K562 (cell line): ENCODE results near the gene KLF2. TPM values are rescaled to one million over a fixed set of nuclear protein-coding genes. Genes with fewer than 3 reads are reported as not detected.

Experiments
- ARID1B ChIP-seq: fragments of 450-650 bp; IDR thresholded peaks from 2 replicates; pipeline ENCODE4 v1.6.1; 2016; ENCODE audit warnings: antibody characterized with exemption, mild to moderate bottlenecking, inconsistent platforms
- CBFA2T3 ChIP-seq: fragments of 450-650 bp; IDR thresholded peaks from 2 replicates; pipeline ENCODE4 v1.6.1; 2017
- CBX3 ChIP-seq, 2 experiments: IDR thresholded peaks; 1 replicate in 1 of 2; 2 replicates in 1 of 2; pipeline ENCODE4 v1.6.1; 2012; ENCODE audit warnings: inconsistent platforms in 2 of 2, low read length in 2 of 2, borderline replicate concordance in 1 of 2, control low read depth in 1 of 2
- ELK3 ChIP-seq: fragments of 450-650 bp; formaldehyde crosslinking; IDR thresholded peaks from 2 replicates; pipeline ENCODE4 v1.4.0; 2020; ENCODE audit warnings: mild to moderate bottlenecking
- ETV1 ChIP-seq: fragments of 450-650 bp; conservative IDR thresholded peaks from 2 replicates; pipeline ENCODE4 v1.6.1; 2016; ENCODE audit warnings: missing genetic modification characterization, control low read depth, low read depth, missing compliant biosample characterization
- ETV5 ChIP-seq: sonication (generic); formaldehyde crosslinking; IDR thresholded peaks from 2 replicates; pipeline ENCODE4 v1.4.0; 2020; ENCODE audit warnings: low read depth, mild to moderate bottlenecking, missing genetic modification reagents
- HCFC1 ChIP-seq: IDR thresholded peaks from 2 replicates; pipeline ENCODE4 v1.6.1; 2012; ENCODE audit warnings: low read depth, low read length, improper control_type of control experiment
- KHSRP ChIP-seq: fragments of 450-650 bp; IDR thresholded peaks from 2 replicates; pipeline ENCODE4 v1.6.1; 2017
- MAFK ChIP-seq: IDR thresholded peaks from 2 replicates; pipeline ENCODE4 v1.6.1; 2011; ENCODE audit warnings: low read length, improper control_type of control experiment
- MEF2D ChIP-seq: conservative IDR thresholded peaks from 2 replicates; pipeline ENCODE4 v1.6.1; 2016; ENCODE audit warnings: low read depth, missing genetic modification characterization, missing compliant biosample characterization
- NFIC ChIP-seq: fragments of 450-650 bp; IDR thresholded peaks from 2 replicates; pipeline ENCODE4 v1.6.1; 2017; ENCODE audit warnings: mild to moderate bottlenecking, inconsistent platforms
- TEAD1 ChIP-seq, 2 experiments: fragments of 450-650 bp in 1 of 2; sonication (generic) in 1 of 2; formaldehyde crosslinking; IDR thresholded peaks; 2 replicates each; pipeline versions ENCODE4 v1.4.0 to v1.8.0; 2020 to 2022; ENCODE audit warnings: mild to moderate bottlenecking in 2 of 2, missing genetic modification reagents in 1 of 2
- TEAD4 ChIP-seq, 2 experiments: sonication (generic) in 1 of 2; formaldehyde crosslinking in 1 of 2; IDR thresholded peaks; 2 replicates each; pipeline versions ENCODE4 v1.6.1 to v1.8.0; 2012 to 2022; ENCODE audit warnings: borderline replicate concordance in 1 of 2, inconsistent platforms in 1 of 2, low read length in 1 of 2, mild to moderate bottlenecking in 1 of 2, missing genetic modification reagents in 1 of 2
- TOE1 ChIP-seq, 2 experiments: fragments of 450-650 bp in 1 of 2; sonication (generic) in 1 of 2; formaldehyde crosslinking in 1 of 2; IDR thresholded peaks; 2 replicates each; pipeline versions ENCODE4 v1.7.1 to v1.8.0; 2016 to 2022; ENCODE audit warnings: borderline replicate concordance in 2 of 2, mild to moderate bottlenecking in 2 of 2, antibody characterized with exemption in 1 of 2, inconsistent platforms in 1 of 2, low read depth in 1 of 2, missing genetic modification reagents in 1 of 2, moderate library complexity in 1 of 2
- ZBTB11 ChIP-seq, 3 experiments: fragments of 200-800 bp in 1 of 3; fragments of 250-450 bp in 1 of 3; fragments of 450-650 bp in 1 of 3; sonication (Bioruptor Pico) in 1 of 3; sonication (Bioruptor generic) in 1 of 3; formaldehyde crosslinking in 1 of 3; IDR thresholded peaks; 2 replicates each; pipeline versions ENCODE4 v1.6.1 to v1.8.0; 2016 to 2022; ENCODE audit warnings: mild to moderate bottlenecking in 2 of 3, missing genetic modification characterization in 2 of 3, missing compliant biosample characterization in 1 of 3, moderate library complexity in 1 of 3
- ZNF239 ChIP-seq: fragments of 250-450 bp; sonication (Bioruptor Pico); IDR thresholded peaks from 2 replicates; pipeline ENCODE4 v1.4.0; 2020; ENCODE audit warnings: mild to moderate bottlenecking
- ZNF57 ChIP-seq: fragments of 450-650 bp; formaldehyde crosslinking; IDR thresholded peaks from 2 replicates; pipeline ENCODE4 v1.4.0; 2020; ENCODE audit warnings: mild to moderate bottlenecking, moderate library complexity
- polyA plus RNA-seq, 8 experiments: library from polyadenylated mRNA; depleted of rRNA in 4 of 8; stranded (reverse) in 5 of 8; unstranded in 3 of 8; fragments of >200 nt; fragmentation: Nextera tagmentation in 2 of 8; fragmentation: Illumina TruSeq in 1 of 8; extraction: Ambion mirVana in 2 of 8; extraction: Trizol in 1 of 8; gene quantifications; 2 replicates each; pipeline versions ENCODE4 v1.2.1 to v1.2.3, GENCODE V29; 2011 to 2014; ENCODE audit warnings: inconsistent platforms in 1 of 8, missing spikeins in 1 of 8
- total RNA-seq, 7 experiments: library from RNA; depleted of rRNA in 6 of 7; stranded (reverse); fragments of >200 nt in 6 of 7; fragmentation: Illumina TruSeq in 2 of 7; extraction: Trizol in 2 of 7; gene quantifications; 2 replicates each; pipeline versions ENCODE4 v1.2.1 to v1.2.3, GENCODE V29; 2011 to 2021; ENCODE audit warnings: low replicate concordance in 1 of 7
- TF ChIP-seq, protein P1 (sequence below), 2 experiments: fragments of 150-350 bp in 1 of 2; IDR thresholded peaks; 2 replicates each; pipeline ENCODE4 v1.6.1; 2012 to 2016; ENCODE audit warnings: low read depth in 2 of 2, low read length in 2 of 2, mild to moderate bottlenecking in 1 of 2, moderate library complexity in 1 of 2

Gene KLF2
- total and polyA plus RNA-seq, 9 of the 15 experiments (the other 6 are each of a cell fraction or from before 2014, with no cell fraction given): 0.07 to 0.71 TPM; not detected in 7

- TF ChIP-seq NFIC (peak; percentile 83), HCFC1 (0 out of 2 replicates have a peak, but pooled peaks have one; percentile 15), TEAD4 (IDR thresholded peaks at IDR 0.05; ENCODE audit: low read length) (peak; percentile 95), TEAD4 (CRISPR knock-in tag; IDR thresholded peaks at IDR 0.05; ENCODE audit: borderline replicate concordance) (no peak), ZNF239 (CRISPR knock-in tag) (peak; percentile 22; the same call in 1 of the 2 replicates), ARID1B (peak; percentile 99), ZBTB11 (CRISPR knock-in tag; IDR thresholded peaks at IDR 0.05) (peak in 1 of 3 experiments; percentile 50; a peak in 2 of 6 replicates), MAFK (0 out of 2 replicates have a peak, but pooled peaks have one; percentile 5), ETV5 (peak; percentile 45; the same call in 1 of the 2 replicates), MEF2D (tag) (peak; percentile 92), CBFA2T3 (peak; percentile 98), TEAD1 (CRISPR knock-in tag; IDR thresholded peaks at IDR 0.05) (peak; percentile 97), KHSRP (peak; percentile 62; the same call in 1 of the 2 replicates), ETV1 (tag) (no peak; the same call in 1 of the 2 replicates), CBX3 (IDR thresholded peaks at IDR 0.05; ENCODE audit: borderline replicate concordance in 1 of 2, low read length in 2 of 2) (peak in 1 of 2 experiments; percentile 80; a peak in 2 of 3 replicates), TOE1 (IDR thresholded peaks at IDR 0.05; ENCODE audit: borderline replicate concordance) (no peak), TOE1 (CRISPR knock-in tag; IDR thresholded peaks at IDR 0.05; ENCODE audit: borderline replicate concordance, low read depth) (no peak), ELK3 (CRISPR knock-in tag) (no peak), ZNF57 (CRISPR knock-in tag) (no peak)
- TF ChIP-seq, protein P1, sequence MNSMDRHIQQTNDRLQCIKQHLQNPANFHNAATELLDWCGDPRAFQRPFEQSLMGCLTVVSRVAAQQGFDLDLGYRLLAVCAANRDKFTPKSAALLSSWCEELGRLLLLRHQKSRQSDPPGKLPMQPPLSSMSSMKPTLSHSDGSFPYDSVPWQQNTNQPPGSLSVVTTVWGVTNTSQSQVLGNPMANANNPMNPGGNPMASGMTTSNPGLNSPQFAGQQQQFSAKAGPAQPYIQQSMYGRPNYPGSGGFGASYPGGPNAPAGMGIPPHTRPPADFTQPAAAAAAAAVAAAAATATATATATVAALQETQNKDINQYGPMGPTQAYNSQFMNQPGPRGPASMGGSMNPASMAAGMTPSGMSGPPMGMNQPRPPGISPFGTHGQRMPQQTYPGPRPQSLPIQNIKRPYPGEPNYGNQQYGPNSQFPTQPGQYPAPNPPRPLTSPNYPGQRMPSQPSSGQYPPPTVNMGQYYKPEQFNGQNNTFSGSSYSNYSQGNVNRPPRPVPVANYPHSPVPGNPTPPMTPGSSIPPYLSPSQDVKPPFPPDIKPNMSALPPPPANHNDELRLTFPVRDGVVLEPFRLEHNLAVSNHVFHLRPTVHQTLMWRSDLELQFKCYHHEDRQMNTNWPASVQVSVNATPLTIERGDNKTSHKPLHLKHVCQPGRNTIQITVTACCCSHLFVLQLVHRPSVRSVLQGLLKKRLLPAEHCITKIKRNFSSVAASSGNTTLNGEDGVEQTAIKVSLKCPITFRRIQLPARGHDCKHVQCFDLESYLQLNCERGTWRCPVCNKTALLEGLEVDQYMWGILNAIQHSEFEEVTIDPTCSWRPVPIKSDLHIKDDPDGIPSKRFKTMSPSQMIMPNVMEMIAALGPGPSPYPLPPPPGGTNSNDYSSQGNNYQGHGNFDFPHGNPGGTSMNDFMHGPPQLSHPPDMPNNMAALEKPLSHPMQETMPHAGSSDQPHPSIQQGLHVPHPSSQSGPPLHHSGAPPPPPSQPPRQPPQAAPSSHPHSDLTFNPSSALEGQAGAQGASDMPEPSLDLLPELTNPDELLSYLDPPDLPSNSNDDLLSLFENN (IDR thresholded peaks at IDR 0.05; ENCODE audit: low read depth in 2 of 2, low read length in 2 of 2): peak in 1 of 2 experiments; percentile 87; a peak in 2 of 4 replicates
Measured at GRCh38 chr19:16315825-16316505, 8.7 kb upstream of the KLF2 start (continued).
